A673 (cell line): ENCODE measurements around the gene MRPL37. TPM values are rescaled to one million over a fixed set of nuclear protein-coding genes. Genes with fewer than 3 reads are reported as not detected.
"Not testable (repeated sequence)": the region's sequence is repeated elsewhere in the genome, so short reads cannot be mapped to it uniquely, and the experiment has no call there.

ENCODE experiments used
- BruUV-seq: library from RNA; stranded (reverse); fragments of 400-500 nt; replicated peaks from 2 replicates; lab custom pipeline; 2021; lab: Mats Ljungman, UMichigan
- CTCF ChIA-PET: fragments of 300-600 bp; sonication (Branson Sonifier 250); formaldehyde crosslinking; loops from one replicate; lab custom pipeline; 2022; ENCODE audit warnings: antibody characterized with exemption; lab: Charles Lee
- POLR2A ChIA-PET: fragments of 300-600 bp; sonication (Branson Sonifier 250); formaldehyde crosslinking; loops from one replicate; lab custom pipeline; 2022; ENCODE audit warnings: antibody characterized with exemption; ENCODE audit not compliant: low non-redundant PET; lab: Charles Lee
- DNase-seq: peaks from one replicate; pipeline ENCODE4 v3.0.0-alpha.2; 2015; ENCODE audit warnings: low spot score
- H3K27ac ChIP-seq: fragments of 200-600 bp; sonication (generic); 2 replicates; pipeline ENCODE4 v1.5.1; 2016; ENCODE audit warnings: mixed run types, low read depth, mild to moderate bottlenecking, mixed read lengths, antibody characterized with exemption, low read length; ENCODE audit not compliant: poor library complexity, severe bottlenecking
- H3K27me3 ChIP-seq: fragments of 200-600 bp; sonication (generic); replicated peaks from 2 replicates; pipeline ENCODE4 v1.6.1; 2017; ENCODE audit warnings: mixed run types, low read depth, mild to moderate bottlenecking, mixed read lengths, antibody characterized with exemption, low read length; ENCODE audit not compliant: insufficient read depth, poor library complexity
- H3K36me3 ChIP-seq: fragments of 200-600 bp; sonication (generic); 2 replicates; pipeline ENCODE4 v1.6.1; 2016; ENCODE audit warnings: mixed run types, mild to moderate bottlenecking, mixed read lengths, antibody characterized with exemption, low read length; ENCODE audit not compliant: insufficient read depth, poor library complexity, severe bottlenecking
- H3K4me1 ChIP-seq: fragments of 200-600 bp; sonication (generic); 2 replicates; pipeline ENCODE4 v1.6.1; 2017; ENCODE audit warnings: mixed run types, mild to moderate bottlenecking, mixed read lengths, antibody characterized with exemption, low read length; ENCODE audit not compliant: insufficient read depth, poor library complexity, severe bottlenecking
- H3K4me3 ChIP-seq: fragments of 200-600 bp; sonication (generic); 2 replicates; pipeline ENCODE4 v1.5.1; 2016; ENCODE audit warnings: low read depth, mixed run types, mild to moderate bottlenecking, mixed read lengths, low read length; ENCODE audit not compliant: poor library complexity, severe bottlenecking
- H3K9me3 ChIP-seq: fragments of 200-600 bp; sonication (generic); 2 replicates; pipeline ENCODE4 v1.6.1; 2016; ENCODE audit warnings: mixed run types, low read depth, mild to moderate bottlenecking, mixed read lengths, antibody characterized with exemption, low read length; ENCODE audit not compliant: poor library complexity, severe bottlenecking
- EZH2 ChIP-seq: fragments of 200-600 bp; sonication (generic); IDR thresholded peaks from 2 replicates; pipeline ENCODE4 v1.6.1; 2017; ENCODE audit warnings: borderline replicate concordance, low read depth, mild to moderate bottlenecking, mixed read lengths, antibody characterized with exemption, low read length; ENCODE audit not compliant: poor library complexity, severe bottlenecking
- intact Hi-C: fragments of 100-400 bp; cut with micrococcal nuclease; formaldehyde crosslinking; loops from one replicate; pipeline ENCODE4 v1.10.0; 2022; ENCODE audit not compliant: unreplicated experiment
- total RNA-seq: library from RNA; stranded (reverse); gene quantifications from 2 replicates; pipeline ENCODE4 v1.2.3, GENCODE V29; 2021
- TF ChIP-seq, protein P1 (sequence below): fragments of 300-800, 200-600 bp; sonication (generic); conservative IDR thresholded peaks from 2 replicates; pipeline ENCODE4 v1.5.1; 2017; ENCODE audit warnings: low read depth, mild to moderate bottlenecking, antibody characterized with exemption, low read length, moderate library complexity, mixed read lengths

MRPL37 gene
- total RNA-seq, 1 experiment from 2014 or later: 90.3 TPM

DNA sequence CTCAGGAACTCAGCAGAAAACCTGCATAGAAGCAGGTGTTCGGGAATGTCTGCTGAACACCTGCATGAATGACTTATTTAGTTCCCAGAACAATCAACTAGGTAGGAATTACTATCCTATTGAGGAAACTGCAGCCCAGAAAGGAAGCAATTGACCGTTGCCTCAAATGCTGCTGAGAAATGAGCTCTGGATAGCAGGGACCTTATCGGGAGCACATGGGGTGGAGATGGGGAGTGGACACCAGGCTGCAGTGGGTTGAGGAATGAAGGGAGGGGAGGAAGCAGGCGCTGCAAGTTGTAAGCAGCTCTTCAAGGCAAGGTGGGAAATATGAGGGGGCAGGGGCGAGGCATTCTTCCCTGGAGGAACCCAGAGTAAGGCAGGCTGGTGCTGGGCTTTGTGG, 36.4 kb upstream of the MRPL37 start:
- no peaks in the 10 kb centered on the region for H3K9me3 ChIP-seq
- no TSS peak for BruUV-seq
- intact Hi-C loops: no loop called here
- ChIA-PET CTCF (no interaction called here), POLR2A (no interaction called here)
- DNase-seq: no peak
- no peaks in the 10 kb centered on the region for H3K36me3 ChIP-seq
- H3K27ac ChIP-seq: no peak overlapping the region
- H3K4me1 ChIP-seq: no peaks in the 10 kb centered on the region
- H3K27me3 ChIP-seq: no peaks in the 10 kb centered on the region
- no peak for TF ChIP-seq EZH2
- TF ChIP-seq, protein P1, sequence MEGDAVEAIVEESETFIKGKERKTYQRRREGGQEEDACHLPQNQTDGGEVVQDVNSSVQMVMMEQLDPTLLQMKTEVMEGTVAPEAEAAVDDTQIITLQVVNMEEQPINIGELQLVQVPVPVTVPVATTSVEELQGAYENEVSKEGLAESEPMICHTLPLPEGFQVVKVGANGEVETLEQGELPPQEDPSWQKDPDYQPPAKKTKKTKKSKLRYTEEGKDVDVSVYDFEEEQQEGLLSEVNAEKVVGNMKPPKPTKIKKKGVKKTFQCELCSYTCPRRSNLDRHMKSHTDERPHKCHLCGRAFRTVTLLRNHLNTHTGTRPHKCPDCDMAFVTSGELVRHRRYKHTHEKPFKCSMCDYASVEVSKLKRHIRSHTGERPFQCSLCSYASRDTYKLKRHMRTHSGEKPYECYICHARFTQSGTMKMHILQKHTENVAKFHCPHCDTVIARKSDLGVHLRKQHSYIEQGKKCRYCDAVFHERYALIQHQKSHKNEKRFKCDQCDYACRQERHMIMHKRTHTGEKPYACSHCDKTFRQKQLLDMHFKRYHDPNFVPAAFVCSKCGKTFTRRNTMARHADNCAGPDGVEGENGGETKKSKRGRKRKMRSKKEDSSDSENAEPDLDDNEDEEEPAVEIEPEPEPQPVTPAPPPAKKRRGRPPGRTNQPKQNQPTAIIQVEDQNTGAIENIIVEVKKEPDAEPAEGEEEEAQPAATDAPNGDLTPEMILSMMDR: no peak
- no peak overlapping the region for H3K4me3 ChIP-seq

DNA sequence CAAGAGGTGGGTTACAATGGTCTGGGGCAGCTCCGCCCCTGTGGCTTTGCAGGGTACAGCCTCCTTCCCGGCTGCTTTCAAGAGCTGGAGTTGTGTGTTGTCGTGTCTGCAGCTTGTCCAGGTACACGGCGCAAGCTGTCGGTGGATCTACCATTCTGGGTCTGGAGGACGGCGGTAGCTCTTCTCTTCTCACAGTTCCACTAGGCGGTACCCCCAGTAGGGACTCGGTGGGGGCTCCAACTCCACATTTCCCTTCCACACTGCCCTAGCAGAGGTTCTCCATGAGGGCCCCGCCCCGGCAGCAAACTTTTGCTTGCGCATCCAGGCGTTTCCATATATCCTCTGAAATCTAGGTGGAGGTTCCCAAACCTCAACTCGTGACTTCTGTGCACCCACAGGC, 34.8 kb upstream of the MRPL37 start:
- DNase-seq: no peak
- H3K27me3 ChIP-seq: no peaks in the 10 kb centered on the region
- H3K4me3 ChIP-seq: no peak overlapping the region
- no peak overlapping the region for H3K27ac ChIP-seq
- H3K9me3 ChIP-seq: no peaks in the 10 kb centered on the region
- BruUV-seq: no TSS peak
- no peaks in the 10 kb centered on the region for H3K36me3 ChIP-seq
- TF ChIP-seq EZH2: no peak
- TF ChIP-seq, protein P1: no peak
- ChIA-PET CTCF (interaction anchor here (0.6 to 0.7 kb wide), 2 partner anchors 44 to 308 kb away, joined by 3 to 5 read pairs; no protein-coding TSS in a partner anchor), POLR2A (no interaction called here)
- intact Hi-C loops: no loop called here
- no peaks in the 10 kb centered on the region for H3K4me1 ChIP-seq

GRCh38 chr1:54166357-54166756, 33.6 kb upstream of the MRPL37 start:
- H3K9me3 ChIP-seq, H3K27me3 ChIP-seq, BruUV-seq, H3K4me1 ChIP-seq, H3K27ac ChIP-seq, H3K36me3 ChIP-seq, H3K4me3 ChIP-seq, CTCF ChIA-PET, intact Hi-C loops, POLR2A ChIA-PET, DNase-seq: not testable (repeated sequence)

GRCh38 chr1:54167422-54168139, 32.4 kb upstream of the MRPL37 start:
- no peak overlapping the region for H3K27ac ChIP-seq
- no peaks in the 10 kb centered on the region for H3K9me3 ChIP-seq
- no TSS peak for BruUV-seq
- ChIA-PET CTCF (no interaction called here), POLR2A (no interaction called here)
- no peak for DNase-seq
- H3K27me3 ChIP-seq: no peaks in the 10 kb centered on the region
- intact Hi-C loops: no loop called here
- no peaks in the 10 kb centered on the region for H3K36me3 ChIP-seq
- no peak overlapping the region for H3K4me3 ChIP-seq
- H3K4me1 ChIP-seq: no peaks in the 10 kb centered on the region
- TF ChIP-seq EZH2: no peak
- TF ChIP-seq, protein P1: no peak
